RWPE2 (cell line): ENCODE results near the gene SUPT3H.
"Not testable (repeated sequence)": the region's sequence is repeated elsewhere in the genome, so short reads cannot be mapped to it uniquely, and the experiment has no call there.

ENCODE experiments used
- ATAC-seq: fragments of 200-7000 bp; cut with Tn5 transposase; 3 replicates; pipeline ENCODE4 v1.9.1; 2021; ENCODE audit warnings: low read depth
- DNase-seq: peaks from one replicate; pipeline ENCODE4 v3.0.0-alpha.2; 2020; ENCODE audit warnings: low spot score
- H3K27ac ChIP-seq: fragments of 450-650 bp; 2 replicates; pipeline ENCODE4 v1.5.1; 2017; ENCODE audit warnings: mild to moderate bottlenecking; ENCODE audit not compliant: poor library complexity, severe bottlenecking
- H3K27me3 ChIP-seq: fragments of 250-450 bp; sonication (Bioruptor Pico); 2 replicates; pipeline ENCODE4 v1.5.1; 2021; ENCODE audit warnings: mild to moderate bottlenecking, moderate library complexity; ENCODE audit not compliant: insufficient read depth, poor library complexity, severe bottlenecking
- H3K36me3 ChIP-seq: fragments of 250-450 bp; sonication (Bioruptor Pico); 2 replicates; pipeline ENCODE4 v1.5.1; 2020; ENCODE audit warnings: low read depth, mild to moderate bottlenecking, moderate library complexity
- H3K4me1 ChIP-seq: fragments of 250-450 bp; sonication (Bioruptor Pico); 2 replicates; pipeline ENCODE4 v1.5.1; 2021; ENCODE audit warnings: mild to moderate bottlenecking, moderate library complexity; ENCODE audit not compliant: insufficient read depth, poor library complexity, severe bottlenecking
- H3K4me3 ChIP-seq: fragments of 250-450 bp; sonication (Bioruptor Pico); 2 replicates; pipeline ENCODE4 v1.5.1; 2021; ENCODE audit warnings: mild to moderate bottlenecking, moderate library complexity; ENCODE audit not compliant: severe bottlenecking
- H3K9me3 ChIP-seq: fragments of 250-450 bp; sonication (Bioruptor Pico); 2 replicates; pipeline ENCODE4 v1.5.1; 2021; ENCODE audit warnings: mild to moderate bottlenecking, moderate library complexity; ENCODE audit not compliant: severe bottlenecking
- TF ChIP-seq, protein P1 (sequence below): fragments of 450-650 bp; IDR thresholded peaks from one replicate; pipeline ENCODE4 v1.5.1; 2017; ENCODE audit warnings: mild to moderate bottlenecking, moderate library complexity; ENCODE audit not compliant: poor library complexity, severe bottlenecking

SUPT3H gene

DNA sequence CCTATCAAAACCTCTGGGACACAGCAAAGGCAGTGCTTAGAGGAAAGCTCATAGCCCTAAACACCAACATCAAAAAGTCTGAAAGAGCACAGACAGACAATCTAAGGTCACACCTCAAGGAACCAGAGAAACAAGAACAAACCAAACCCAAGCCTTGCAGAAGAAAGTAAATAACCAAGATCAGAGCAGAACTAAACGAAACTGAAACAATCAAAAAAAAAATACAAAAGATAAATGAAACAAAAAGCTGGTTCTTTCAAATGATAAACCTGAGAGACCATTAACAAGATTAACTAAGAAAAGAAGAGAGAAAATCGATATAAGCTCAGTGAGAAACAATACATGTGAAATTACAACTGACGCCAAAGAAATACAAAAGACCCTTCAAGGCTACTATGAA lies 84.4 kb downstream of the SUPT3H start:
- Histone ChIP-seq H3K4me1 (no peaks in the 10 kb centered on the region), H3K9me3 (no peaks in the 10 kb centered on the region), H3K27me3 (no peaks in the 10 kb centered on the region), H3K36me3 (no peaks in the 10 kb centered on the region), H3K4me3 (no peak overlapping the region), H3K27ac (no peak overlapping the region)
- no peak for DNase-seq
- ATAC-seq = no peak
- TF ChIP-seq, protein P1, sequence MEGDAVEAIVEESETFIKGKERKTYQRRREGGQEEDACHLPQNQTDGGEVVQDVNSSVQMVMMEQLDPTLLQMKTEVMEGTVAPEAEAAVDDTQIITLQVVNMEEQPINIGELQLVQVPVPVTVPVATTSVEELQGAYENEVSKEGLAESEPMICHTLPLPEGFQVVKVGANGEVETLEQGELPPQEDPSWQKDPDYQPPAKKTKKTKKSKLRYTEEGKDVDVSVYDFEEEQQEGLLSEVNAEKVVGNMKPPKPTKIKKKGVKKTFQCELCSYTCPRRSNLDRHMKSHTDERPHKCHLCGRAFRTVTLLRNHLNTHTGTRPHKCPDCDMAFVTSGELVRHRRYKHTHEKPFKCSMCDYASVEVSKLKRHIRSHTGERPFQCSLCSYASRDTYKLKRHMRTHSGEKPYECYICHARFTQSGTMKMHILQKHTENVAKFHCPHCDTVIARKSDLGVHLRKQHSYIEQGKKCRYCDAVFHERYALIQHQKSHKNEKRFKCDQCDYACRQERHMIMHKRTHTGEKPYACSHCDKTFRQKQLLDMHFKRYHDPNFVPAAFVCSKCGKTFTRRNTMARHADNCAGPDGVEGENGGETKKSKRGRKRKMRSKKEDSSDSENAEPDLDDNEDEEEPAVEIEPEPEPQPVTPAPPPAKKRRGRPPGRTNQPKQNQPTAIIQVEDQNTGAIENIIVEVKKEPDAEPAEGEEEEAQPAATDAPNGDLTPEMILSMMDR = no peak

DNA sequence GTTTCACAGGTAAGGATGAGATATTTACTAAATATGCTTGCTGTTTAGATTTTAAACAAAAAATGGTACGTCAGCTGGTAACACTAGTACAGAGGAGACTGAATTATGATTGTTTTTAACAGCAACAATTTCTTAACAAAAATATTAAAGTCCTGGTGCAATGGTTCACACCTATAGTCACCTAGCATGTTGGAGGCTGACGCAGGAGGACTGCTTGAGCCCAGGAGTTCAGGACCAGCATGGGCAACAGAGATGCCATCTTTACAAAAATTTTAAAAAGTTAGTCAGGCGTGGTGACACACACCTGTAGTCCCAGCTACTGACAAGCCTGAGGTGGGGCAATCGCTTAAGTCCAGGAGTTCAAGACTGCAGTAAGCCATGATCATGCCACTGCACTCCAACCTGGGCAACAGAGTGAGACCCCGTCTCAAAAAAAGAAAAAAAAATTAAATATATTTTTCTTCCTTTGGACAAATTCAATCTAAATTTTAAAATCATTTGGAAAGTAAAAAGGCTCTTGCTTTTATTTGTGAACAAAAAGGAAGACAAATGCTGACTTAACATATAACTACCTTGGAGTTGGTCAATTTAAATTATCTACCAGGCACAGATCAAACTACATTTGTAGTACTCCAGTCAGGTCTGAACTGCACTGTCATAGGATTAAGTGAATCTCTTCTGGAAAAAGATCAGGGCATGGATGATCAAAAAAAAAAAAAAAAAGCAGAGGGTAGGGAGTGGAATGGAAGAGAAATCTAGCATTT lies 87.8 kb downstream of the SUPT3H start:
- TF ChIP-seq, protein P1 = no peak
- Histone ChIP-seq H3K36me3 (no peaks in the 10 kb centered on the region), H3K27me3 (no peaks in the 10 kb centered on the region), H3K9me3 (no peaks in the 10 kb centered on the region), H3K4me3 (no peak overlapping the region), H3K4me1 (no peaks in the 10 kb centered on the region), H3K27ac (no peak overlapping the region)
- DNase-seq (no peak), ATAC-seq (no peak)

DNA sequence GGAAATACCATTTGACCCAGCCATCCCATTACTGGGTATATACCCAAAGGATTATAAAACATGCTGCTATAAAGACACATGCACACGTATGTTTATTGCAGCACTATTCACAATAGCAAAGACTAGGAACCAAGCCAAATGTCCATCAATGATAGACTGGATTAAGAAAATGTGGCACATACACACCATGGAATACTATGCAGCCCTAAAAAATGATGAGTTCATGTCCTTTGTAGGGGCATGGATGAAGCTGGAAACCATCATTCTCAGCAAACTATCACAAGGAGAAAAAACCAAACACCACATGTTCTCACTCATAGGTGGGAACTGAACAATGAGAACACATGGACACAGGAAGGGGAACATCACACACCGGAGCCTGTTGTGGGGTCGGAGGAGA lies 91.0 kb downstream of the SUPT3H start:
- not testable (repeated sequence) for DNase-seq, H3K27me3 ChIP-seq, H3K4me3 ChIP-seq, H3K9me3 ChIP-seq, H3K27ac ChIP-seq, H3K4me1 ChIP-seq, ATAC-seq, H3K36me3 ChIP-seq

DNA sequence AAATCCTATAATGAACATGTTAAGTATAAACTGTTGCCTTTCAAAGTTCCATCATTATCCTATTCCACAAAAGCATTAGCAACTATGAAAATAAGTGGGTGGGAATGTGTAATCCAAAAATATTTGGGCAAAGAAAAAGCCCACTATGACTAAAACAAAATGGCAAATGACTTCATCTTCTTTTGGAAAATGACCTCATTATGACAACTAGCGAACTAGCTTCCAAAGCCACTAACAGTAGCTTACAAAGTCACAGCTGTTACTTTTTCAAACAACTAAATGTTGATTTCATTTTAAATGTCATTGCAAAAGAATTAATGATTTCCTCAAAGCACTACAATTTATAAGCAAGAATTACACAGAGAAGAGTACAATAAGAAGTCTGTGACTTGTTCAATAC lies 99.4 kb downstream of the SUPT3H start:
- ATAC-seq = no peak
- no peak overlapping the region for H3K27ac ChIP-seq

DNA sequence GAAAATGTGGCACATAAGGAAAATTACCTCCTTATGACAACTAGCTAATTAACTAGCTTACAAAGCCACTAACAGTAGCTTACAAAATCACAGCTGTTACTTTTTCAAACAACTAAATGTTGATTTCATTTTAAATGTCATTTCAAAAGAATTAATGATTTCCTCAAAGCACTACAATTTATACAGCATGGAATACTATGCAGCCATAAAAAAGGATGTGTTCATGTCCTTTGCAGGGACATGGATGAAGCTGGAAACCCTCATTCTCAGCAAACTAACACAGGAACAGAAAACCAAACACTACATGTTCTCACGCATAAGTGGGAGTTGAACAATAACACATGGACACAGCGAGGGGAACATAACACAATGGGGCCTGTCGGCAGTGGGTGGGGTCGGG lies 100.0 kb downstream of the SUPT3H start:
- H3K4me3 ChIP-seq, H3K9me3 ChIP-seq, H3K4me1 ChIP-seq, H3K27ac ChIP-seq, H3K27me3 ChIP-seq, H3K36me3 ChIP-seq, DNase-seq, ATAC-seq: not testable (repeated sequence)

More for the DNA sequence above, 99.4 kb downstream of the SUPT3H start:
- no peaks in the 10 kb centered on the region for H3K4me1 ChIP-seq
- TF ChIP-seq, protein P1 = no peak
- no peak for DNase-seq
- no peaks in the 10 kb centered on the region for H3K9me3 ChIP-seq
- no peaks in the 10 kb centered on the region for H3K27me3 ChIP-seq
- H3K4me3 ChIP-seq = no peak overlapping the region
- no peaks in the 10 kb centered on the region for H3K36me3 ChIP-seq

DNA sequence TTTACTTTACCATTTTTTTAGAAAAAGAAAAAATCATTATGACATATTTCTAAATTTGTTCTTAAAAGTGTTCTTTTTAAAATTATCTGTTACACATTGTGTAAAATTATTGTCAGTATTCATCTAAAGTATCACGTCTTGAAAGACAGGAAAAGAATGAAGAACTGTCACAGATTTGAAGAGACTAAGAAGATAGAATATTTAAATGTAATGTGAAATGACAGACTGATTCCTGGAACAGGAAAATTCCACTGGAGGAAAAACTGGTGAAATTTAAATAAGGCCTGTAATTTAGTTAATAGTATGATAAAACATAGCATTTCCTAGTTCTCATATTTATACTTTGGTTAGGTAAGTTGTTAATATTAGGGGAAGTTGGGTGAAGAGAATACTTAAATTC lies 102.4 kb downstream of the SUPT3H start:
- Histone ChIP-seq H3K36me3 (no peaks in the 10 kb centered on the region), H3K4me1 (no peaks in the 10 kb centered on the region), H3K27ac (no peak overlapping the region), H3K4me3 (no peak overlapping the region), H3K9me3 (no peaks in the 10 kb centered on the region), H3K27me3 (no peaks in the 10 kb centered on the region)
- TF ChIP-seq, protein P1 = no peak
- DNase-seq (no peak), ATAC-seq (no peak)
